LNCaP clone FGC (cell line): ENCODE data around the gene ARHGAP10.
A peak's percentile ranks its signal among the peaks of the same experiment; 100 is the strongest.

Experiments
- DNase-seq: peaks from one replicate; pipeline ENCODE4 v3.0.0-alpha.2; 2011; ENCODE audit warnings: low read depth
- H3K4me3 ChIP-seq: 2 replicates; pipeline ENCODE4 v1.5.1; 2011; ENCODE audit warnings: mild to moderate bottlenecking, low read depth, low read length, control low read depth
- TF ChIP-seq, protein P1 (sequence below): IDR thresholded peaks from 2 replicates; pipeline ENCODE4 v1.5.1; 2012; ENCODE audit warnings: mild to moderate bottlenecking; ENCODE audit not compliant: control insufficient read depth, insufficient read depth; ENCODE audit errors: extremely low read depth

ARHGAP10 gene

DNA sequence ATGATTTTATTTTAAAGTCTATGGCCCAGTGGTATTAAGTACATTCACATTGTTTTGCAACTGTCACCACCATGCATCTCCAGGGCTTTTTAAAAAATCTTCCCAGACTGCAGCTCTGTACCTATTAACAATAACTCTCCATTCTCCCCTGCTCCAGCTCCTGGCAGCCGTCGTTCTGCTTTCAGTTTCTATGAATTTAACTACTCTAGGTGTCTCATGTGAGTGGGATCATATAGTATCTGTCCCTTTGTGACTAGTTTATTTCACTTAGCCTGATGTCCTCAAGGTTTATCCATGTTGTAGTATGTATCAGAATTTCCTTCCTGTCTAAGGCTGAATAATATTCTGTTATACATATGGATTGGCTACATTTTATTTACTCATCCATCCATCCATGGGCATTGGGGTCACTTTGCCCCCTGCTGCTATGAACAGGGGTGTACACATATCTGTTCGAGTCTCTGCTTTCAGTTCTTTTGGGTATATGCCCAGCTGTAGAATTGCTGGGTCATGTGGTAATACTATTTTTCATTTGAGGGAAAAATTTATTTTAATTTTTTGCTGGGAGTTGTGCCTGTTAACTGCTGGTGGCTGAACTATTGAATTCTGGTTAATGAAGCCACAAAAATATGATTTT lies 131.3 kb downstream of the ARHGAP10 start:
- TF ChIP-seq, protein P1, sequence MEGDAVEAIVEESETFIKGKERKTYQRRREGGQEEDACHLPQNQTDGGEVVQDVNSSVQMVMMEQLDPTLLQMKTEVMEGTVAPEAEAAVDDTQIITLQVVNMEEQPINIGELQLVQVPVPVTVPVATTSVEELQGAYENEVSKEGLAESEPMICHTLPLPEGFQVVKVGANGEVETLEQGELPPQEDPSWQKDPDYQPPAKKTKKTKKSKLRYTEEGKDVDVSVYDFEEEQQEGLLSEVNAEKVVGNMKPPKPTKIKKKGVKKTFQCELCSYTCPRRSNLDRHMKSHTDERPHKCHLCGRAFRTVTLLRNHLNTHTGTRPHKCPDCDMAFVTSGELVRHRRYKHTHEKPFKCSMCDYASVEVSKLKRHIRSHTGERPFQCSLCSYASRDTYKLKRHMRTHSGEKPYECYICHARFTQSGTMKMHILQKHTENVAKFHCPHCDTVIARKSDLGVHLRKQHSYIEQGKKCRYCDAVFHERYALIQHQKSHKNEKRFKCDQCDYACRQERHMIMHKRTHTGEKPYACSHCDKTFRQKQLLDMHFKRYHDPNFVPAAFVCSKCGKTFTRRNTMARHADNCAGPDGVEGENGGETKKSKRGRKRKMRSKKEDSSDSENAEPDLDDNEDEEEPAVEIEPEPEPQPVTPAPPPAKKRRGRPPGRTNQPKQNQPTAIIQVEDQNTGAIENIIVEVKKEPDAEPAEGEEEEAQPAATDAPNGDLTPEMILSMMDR = no peak
- H3K4me3 ChIP-seq = no peak overlapping the region
- no peak for DNase-seq

- TF ChIP-seq, protein P1 = no peak
- no peak for DNase-seq
- H3K4me3 ChIP-seq = no peak overlapping the region
Measured at GRCh38 chr4:147863808-147864472, 132.1 kb downstream of the ARHGAP10 start.

DNA sequence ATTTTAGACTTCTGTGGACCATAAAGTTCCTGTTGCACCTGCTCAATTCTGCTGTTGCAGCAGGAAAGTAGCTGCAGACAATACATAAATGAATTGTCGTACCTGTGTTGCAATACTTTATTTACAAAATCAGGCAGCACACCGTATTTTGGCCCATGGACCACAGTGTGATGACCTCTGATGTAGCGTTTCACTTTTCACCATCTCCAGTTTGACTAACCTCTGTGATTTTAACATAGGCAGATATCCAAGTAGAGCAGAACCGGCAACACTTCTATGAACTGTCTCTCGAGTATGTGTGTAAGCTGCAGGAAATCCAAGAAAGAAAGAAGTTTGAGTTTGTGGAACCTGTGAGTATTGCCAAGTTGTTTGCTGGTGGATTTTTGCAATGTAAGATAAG lies 132.7 kb downstream of the ARHGAP10 start:
- no peak for DNase-seq
- TF ChIP-seq, protein P1 = no peak
- no peak overlapping the region for H3K4me3 ChIP-seq

DNA sequence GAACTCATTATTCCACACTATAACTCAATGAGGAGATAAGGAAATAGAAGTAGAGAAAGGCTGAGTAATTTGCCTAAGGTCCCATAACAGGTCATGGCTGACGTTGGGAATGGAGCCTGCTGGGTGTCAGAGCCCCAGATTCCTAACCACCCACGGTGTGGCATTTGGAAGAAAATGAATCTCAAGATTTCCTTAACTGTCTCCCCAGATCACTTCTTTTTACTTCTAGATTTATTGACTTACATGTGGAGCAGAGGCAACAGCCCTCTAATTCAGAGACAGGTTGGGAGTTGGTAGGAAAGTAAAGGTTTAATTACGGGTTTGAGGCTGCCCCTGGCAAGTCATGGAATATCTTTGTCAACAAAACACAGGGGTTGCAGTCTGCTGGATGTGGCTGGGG lies 134.0 kb downstream of the ARHGAP10 start:
- TF ChIP-seq, protein P1 = no peak
- no peak for DNase-seq
- no peak overlapping the region for H3K4me3 ChIP-seq

GRCh38 chr4:147866532-147867271 lies 134.8 kb downstream of the ARHGAP10 start:
- DNase-seq = peak; percentile 77
- H3K4me3 ChIP-seq = no peak overlapping the region
- TF ChIP-seq, protein P1 = peak; percentile 98

GRCh38 chr4:147874109-147874508 lies 142.2 kb downstream of the ARHGAP10 start:
- H3K4me3 ChIP-seq = no peak overlapping the region
- DNase-seq = no peak
- TF ChIP-seq, protein P1 = no peak
